ENCODE results near the gene GNPTG. TPM values are rescaled to one million over a fixed set of nuclear protein-coding genes. Genes with fewer than 3 reads are reported as not detected.

Gene GNPTG
- total RNA-seq, 4 donors from 2014 or later: 28.4 to 95.9 (median 48.6) TPM

GRCh38 chr16:1311738-1312466, 39.8 kb upstream of the GNPTG start:
- no peaks in the 10 kb centered on the region for H3K36me3 ChIP-seq
- no peaks in the 10 kb centered on the region for H3K27me3 ChIP-seq
- intact Hi-C loops (cut with DNase I; ENCODE audit: low total_unique reads): no loop called here
- DNase-seq: no peak
- TF ChIP-seq POLR2A (IDR thresholded peaks at IDR 0.05): no peak
- TF ChIP-seq CTCF (IDR thresholded peaks at IDR 0.05): no peak
- H3K4me3 ChIP-seq: peak overlapping the region; percentile 57 to 73
- H3K9me3 ChIP-seq: no peaks in the 10 kb centered on the region
- H3K27ac ChIP-seq: no peak overlapping the region
- peaks cover 0 to 38% of the 10 kb centered on the region in 2 donors for H3K4me1 ChIP-seq

GRCh38 chr16:1312467-1312816, 39.3 kb upstream of the GNPTG start:
- Histone ChIP-seq H3K27ac (no peak overlapping the region), H3K4me1 (peaks cover 0 to 38% of the 10 kb centered on the region in 2 donors), H3K4me3 (peak overlapping the region in 1 of 2 donors; percentile 57), H3K9me3 (no peaks in the 10 kb centered on the region), H3K36me3 (no peaks in the 10 kb centered on the region), H3K27me3 (no peaks in the 10 kb centered on the region)
- intact Hi-C loops (cut with DNase I; ENCODE audit: low total_unique reads): no loop called here
- TF ChIP-seq POLR2A (IDR thresholded peaks at IDR 0.05): no peak
- no peak for TF ChIP-seq CTCF (IDR thresholded peaks at IDR 0.05)
- no peak for DNase-seq

- no peaks in the 10 kb centered on the region for H3K36me3 ChIP-seq
- DNase-seq: no peak
- H3K27me3 ChIP-seq: no peaks in the 10 kb centered on the region
- TF ChIP-seq POLR2A (IDR thresholded peaks at IDR 0.05): no peak
- no peak for TF ChIP-seq CTCF (IDR thresholded peaks at IDR 0.05)
- peaks cover 0 to 38% of the 10 kb centered on the region in 2 donors for H3K4me1 ChIP-seq
- H3K27ac ChIP-seq: no peak overlapping the region
- no peak overlapping the region for H3K4me3 ChIP-seq
- H3K9me3 ChIP-seq: no peaks in the 10 kb centered on the region
- intact Hi-C loops (cut with DNase I; ENCODE audit: low total_unique reads): no loop called here
Observed at GRCh38 chr16:1312903-1313302, 38.8 kb upstream of the GNPTG start.

GRCh38 chr16:1313721-1314369, 37.9 kb upstream of the GNPTG start:
- DNase-seq: no peak
- peaks cover 0 to 38% of the 10 kb centered on the region in 2 donors for H3K4me1 ChIP-seq

More at GRCh38 chr16:1313721-1314369, 37.9 kb upstream of the GNPTG start:
- Histone ChIP-seq H3K27me3 (no peaks in the 10 kb centered on the region), H3K9me3 (no peaks in the 10 kb centered on the region), H3K4me3 (no peak overlapping the region), H3K27ac (no peak overlapping the region), H3K36me3 (no peaks in the 10 kb centered on the region)
- intact Hi-C loops (cut with DNase I; ENCODE audit: low total_unique reads): no loop called here
- TF ChIP-seq CTCF (IDR thresholded peaks at IDR 0.05) (no peak), POLR2A (IDR thresholded peaks at IDR 0.05) (no peak)
